Sigmoid colon (tissue), 3 donors: ENCODE results near the gene RIPK3.

ENCODE experiments used
- CTCF ChIP-seq, 4 experiments: fragments of 450-650 bp in 3 of 4; fragments of 200-600 bp in 1 of 4; IDR thresholded peaks; one replicate each; pipeline ENCODE4 v1.5.1; 2016 to 2019; ENCODE audit warnings: antibody characterized with exemption in 4 of 4, mild to moderate bottlenecking in 3 of 4, moderate library complexity in 2 of 4
- POLR2A ChIP-seq, 2 donors: fragments of 450-650 bp; IDR thresholded peaks; one replicate each; pipeline ENCODE4 v1.6.1; 2016; ENCODE audit warnings: antibody characterized with exemption in 2 of 2, mild to moderate bottlenecking in 2 of 2, moderate library complexity in 2 of 2

GRCh38 chr14:24307156-24307574 is 32.6 kb downstream of the RIPK3 start:
- TF ChIP-seq POLR2A (IDR thresholded peaks at IDR 0.05) (no peak), CTCF (IDR thresholded peaks at IDR 0.05) (no peak)
